Measurements from ENCODE around the gene HTT-AS.
A peak's percentile ranks its signal among the peaks of the same experiment; 100 is the strongest.
"Not testable (repeated sequence)": the region's sequence is repeated elsewhere in the genome, so short reads cannot be mapped to it uniquely, and the experiment has no call there.

The HTT-AS gene

GRCh38 chr4:3074078-3074845 lies at the start of gene HTT-AS, which contains the start of gene HTT:
Gene HTT-AS (minus strand): TSS chr4:3074538.
Gene HTT (plus strand): TSS chr4:3074681. CDS start chr4:3074826, 145 bp downstream.
- DNase-seq (ENCODE audit: low spot score), result peak; percentile 99

GRCh38 chr4:3123181-3123671 lies 48.9 kb upstream of the HTT-AS start:
- peak; percentile 20 for DNase-seq (ENCODE audit: low spot score)

- DNase-seq (ENCODE audit: low spot score), result no peak
These were observed 47.8 kb upstream of the HTT-AS start for GRCh38 chr4:3122081-3122563.

- DNase-seq (ENCODE audit: low spot score), result no peak
These were observed 47.3 kb upstream of the HTT-AS start for GRCh38 chr4:3121596-3121995.

GRCh38 chr4:3121110-3121509 lies 46.8 kb upstream of the HTT-AS start:
- no peak for DNase-seq (ENCODE audit: low spot score)

- no peak for DNase-seq (ENCODE audit: low spot score)
These were observed 45.1 kb upstream of the HTT-AS start for GRCh38 chr4:3119464-3119863.

- DNase-seq (ENCODE audit: low spot score), result no peak
These were observed 44.0 kb upstream of the HTT-AS start for GRCh38 chr4:3118312-3118711.

GRCh38 chr4:3116955-3117354 lies 42.6 kb upstream of the HTT-AS start:
- no peak for DNase-seq (ENCODE audit: low spot score)

- DNase-seq (ENCODE audit: low spot score), result peak; percentile 22
These were observed 41.4 kb upstream of the HTT-AS start for GRCh38 chr4:3115637-3116270.

GRCh38 chr4:3114377-3114776 lies 40.0 kb upstream of the HTT-AS start:
- DNase-seq (ENCODE audit: low spot score), result no peak

- DNase-seq (ENCODE audit: low spot score), result no peak
These were observed 38.5 kb upstream of the HTT-AS start for GRCh38 chr4:3112609-3113469.

- DNase-seq (ENCODE audit: low spot score), result no peak
These were observed 37.9 kb upstream of the HTT-AS start for GRCh38 chr4:3112201-3112600.

- DNase-seq (ENCODE audit: low spot score), result no peak
These were observed 37.1 kb upstream of the HTT-AS start for GRCh38 chr4:3111461-3111860.

- DNase-seq (ENCODE audit: low spot score), result no peak
These were observed 33.9 kb upstream of the HTT-AS start for GRCh38 chr4:3108211-3108610.

- peak; percentile 10 for DNase-seq (ENCODE audit: low spot score)
These were observed 33.4 kb upstream of the HTT-AS start for GRCh38 chr4:3107691-3108121.

- no peak for DNase-seq (ENCODE audit: low spot score)
These were observed 32.9 kb upstream of the HTT-AS start for GRCh38 chr4:3107271-3107670.

GRCh38 chr4:3106339-3107186 lies 32.2 kb upstream of the HTT-AS start:
- peak; percentile 95 for DNase-seq (ENCODE audit: low spot score)

GRCh38 chr4:3098346-3098745 lies 24.0 kb upstream of the HTT-AS start:
- no peak for DNase-seq (ENCODE audit: low spot score)

- DNase-seq (ENCODE audit: low spot score), result no peak
These were observed 21.9 kb upstream of the HTT-AS start for GRCh38 chr4:3096202-3096601.

- DNase-seq (ENCODE audit: low spot score), result not testable (repeated sequence)
These were observed 20.4 kb upstream of the HTT-AS start for GRCh38 chr4:3094701-3095100.

GRCh38 chr4:3091464-3091863 lies 17.1 kb upstream of the HTT-AS start:
- no peak for DNase-seq (ENCODE audit: low spot score)

All from AG08396 (cell line).